Breast epithelium (tissue), 4 donors: ENCODE measurements around the gene RAMP1. TPM values are rescaled to one million over a fixed set of nuclear protein-coding genes. Genes with fewer than 3 reads are reported as not detected.

Source experiments
- DNase-seq, 2 donors: peaks; one replicate each; pipeline ENCODE4 v3.0.0-alpha.2; 2019; ENCODE audit warnings: low spot score in 2 of 2
- H3K27ac ChIP-seq, 2 donors: fragments of 200-600 bp; sonication (generic) in 1 of 2; one replicate each; pipeline ENCODE4 v1.5.1; 2016 to 2019; ENCODE audit warnings: mild to moderate bottlenecking in 1 of 2
- H3K27me3 ChIP-seq, 2 donors: fragments of 200-600 bp; sonication (generic) in 1 of 2; one replicate each; pipeline versions ENCODE4 v1.5.1 to v1.6.0; 2017 to 2019; ENCODE audit warnings: control low read depth in 1 of 2, mild to moderate bottlenecking in 1 of 2
- H3K36me3 ChIP-seq: fragments of 200-600 bp; one replicate; pipeline ENCODE4 v1.5.1; 2019
- H3K4me1 ChIP-seq, 2 donors: fragments of 200-600 bp; sonication (generic); one replicate each; pipeline ENCODE4 v1.5.1; 2016 to 2019; ENCODE audit warnings: control low read depth in 1 of 2
- H3K4me3 ChIP-seq, 3 donors: fragments of 200-600 bp; sonication (generic); 1 replicate in 2 of 3; 2 replicates in 1 of 3; pipeline ENCODE4 v1.5.1; 2016 to 2019; ENCODE audit warnings: mild to moderate bottlenecking in 3 of 3, moderate library complexity in 2 of 3
- H3K9me3 ChIP-seq, 2 donors: fragments of 200-600 bp; sonication (generic) in 1 of 2; one replicate each; pipeline ENCODE4 v1.5.1; 2016 to 2019; ENCODE audit warnings: control low read depth in 1 of 2
- POLR2A ChIP-seq: fragments of 450-650 bp; IDR thresholded peaks from one replicate; pipeline ENCODE4 v1.6.1; 2016; ENCODE audit warnings: antibody characterized with exemption, mild to moderate bottlenecking, moderate library complexity
- POLR2AphosphoS5 ChIP-seq, 3 donors: sonication (generic); formaldehyde crosslinking; IDR thresholded peaks; one replicate each; pipeline ENCODE4 v1.6.1; 2017; ENCODE audit warnings: antibody characterized with exemption in 3 of 3
- intact Hi-C: fragments of 100-400 bp; cut with DNase I; formaldehyde crosslinking; loops from one replicate; pipeline ENCODE4 v1.15.1; 2023; ENCODE audit warnings: low total_unique reads
- total RNA-seq, 3 donors: library from RNA; depleted of rRNA; stranded (reverse); fragments of >200 nt; gene quantifications; one replicate each; pipeline ENCODE4 v1.1.0, GENCODE V29; 2016
- TF ChIP-seq, protein P1 (sequence below), 3 donors: fragments of 450-650 bp; IDR thresholded peaks; one replicate each; pipeline ENCODE4 v1.5.1; 2016 to 2017; ENCODE audit warnings: antibody characterized with exemption in 3 of 3, mild to moderate bottlenecking in 3 of 3, moderate library complexity in 3 of 3

Gene RAMP1
- total RNA-seq, 3 donors from 2014 or later: 8.2 to 25.9 TPM; not detected in 1

GRCh38 chr2:237912271-237913192 is 53.1 kb downstream of the RAMP1 start:
- H3K27ac ChIP-seq: no peak overlapping the region
- no peaks in the 10 kb centered on the region for H3K36me3 ChIP-seq
- no peak for TF ChIP-seq POLR2A
- TF ChIP-seq POLR2AphosphoS5 (IDR thresholded peaks at IDR 0.05): no peak
- TF ChIP-seq, protein P1, sequence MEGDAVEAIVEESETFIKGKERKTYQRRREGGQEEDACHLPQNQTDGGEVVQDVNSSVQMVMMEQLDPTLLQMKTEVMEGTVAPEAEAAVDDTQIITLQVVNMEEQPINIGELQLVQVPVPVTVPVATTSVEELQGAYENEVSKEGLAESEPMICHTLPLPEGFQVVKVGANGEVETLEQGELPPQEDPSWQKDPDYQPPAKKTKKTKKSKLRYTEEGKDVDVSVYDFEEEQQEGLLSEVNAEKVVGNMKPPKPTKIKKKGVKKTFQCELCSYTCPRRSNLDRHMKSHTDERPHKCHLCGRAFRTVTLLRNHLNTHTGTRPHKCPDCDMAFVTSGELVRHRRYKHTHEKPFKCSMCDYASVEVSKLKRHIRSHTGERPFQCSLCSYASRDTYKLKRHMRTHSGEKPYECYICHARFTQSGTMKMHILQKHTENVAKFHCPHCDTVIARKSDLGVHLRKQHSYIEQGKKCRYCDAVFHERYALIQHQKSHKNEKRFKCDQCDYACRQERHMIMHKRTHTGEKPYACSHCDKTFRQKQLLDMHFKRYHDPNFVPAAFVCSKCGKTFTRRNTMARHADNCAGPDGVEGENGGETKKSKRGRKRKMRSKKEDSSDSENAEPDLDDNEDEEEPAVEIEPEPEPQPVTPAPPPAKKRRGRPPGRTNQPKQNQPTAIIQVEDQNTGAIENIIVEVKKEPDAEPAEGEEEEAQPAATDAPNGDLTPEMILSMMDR (IDR thresholded peaks at IDR 0.05): no peak
- no peaks in the 10 kb centered on the region for H3K9me3 ChIP-seq
- H3K27me3 ChIP-seq: no peaks in the 10 kb centered on the region
- intact Hi-C loops: loop anchor here (5.0 kb wide), 1 partner anchor 505 kb away; no protein-coding TSS in a partner anchor
- H3K4me3 ChIP-seq: no peak overlapping the region
- H3K4me1 ChIP-seq: no peaks in the 10 kb centered on the region
- DNase-seq: peak in 1 of 2 donors; percentile 48

- Histone ChIP-seq H3K4me3 (no peak overlapping the region), H3K36me3 (no peaks in the 10 kb centered on the region), H3K27me3 (no peaks in the 10 kb centered on the region), H3K27ac (no peak overlapping the region), H3K4me1 (no peaks in the 10 kb centered on the region), H3K9me3 (no peaks in the 10 kb centered on the region)
- TF ChIP-seq POLR2AphosphoS5 (IDR thresholded peaks at IDR 0.05): no peak
- TF ChIP-seq, protein P1 (IDR thresholded peaks at IDR 0.05): no peak
- no peak for TF ChIP-seq POLR2A
- peak in 1 of 2 donors; percentile 28 for DNase-seq
- intact Hi-C loops: loop anchor here (5.0 kb wide), 1 partner anchor 506 kb away; no protein-coding TSS in a partner anchor
Measured at GRCh38 chr2:237913193-237913917, 53.9 kb downstream of the RAMP1 start.

DNA sequence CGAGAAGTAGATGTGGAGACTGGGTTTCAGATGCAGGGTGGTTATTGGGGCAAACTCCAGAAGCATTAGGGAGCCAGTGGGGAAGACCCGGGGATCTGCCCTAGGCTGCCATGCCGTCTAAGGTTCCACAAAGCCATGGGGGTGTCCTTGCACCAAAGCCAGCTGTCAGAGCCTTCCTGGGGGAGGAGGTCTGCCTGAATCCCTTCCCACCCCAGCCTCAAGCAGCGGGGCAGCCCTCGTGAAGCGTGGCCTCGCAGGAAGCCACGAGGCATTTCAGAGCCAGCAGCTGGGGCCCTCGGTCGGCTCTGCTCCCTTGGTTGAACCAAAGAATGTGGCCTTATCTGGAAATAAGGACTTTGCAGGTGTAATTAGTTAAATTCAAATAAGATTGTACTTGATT is 56.2 kb downstream of the RAMP1 start:
- no peaks in the 10 kb centered on the region for H3K36me3 ChIP-seq
- no peak overlapping the region for H3K27ac ChIP-seq
- H3K4me3 ChIP-seq: no peak overlapping the region
- DNase-seq: no peak
- no peaks in the 10 kb centered on the region for H3K9me3 ChIP-seq
- no peaks in the 10 kb centered on the region for H3K27me3 ChIP-seq
- no peaks in the 10 kb centered on the region for H3K4me1 ChIP-seq
- intact Hi-C loops: no loop called here
- TF ChIP-seq, protein P1 (IDR thresholded peaks at IDR 0.05): no peak
- TF ChIP-seq POLR2AphosphoS5 (IDR thresholded peaks at IDR 0.05) (no peak), POLR2A (no peak)

GRCh38 chr2:237916296-237916695 is 56.9 kb downstream of the RAMP1 start:
- Histone ChIP-seq H3K4me1 (no peaks in the 10 kb centered on the region), H3K36me3 (no peaks in the 10 kb centered on the region), H3K27ac (no peak overlapping the region), H3K27me3 (no peaks in the 10 kb centered on the region), H3K9me3 (no peaks in the 10 kb centered on the region), H3K4me3 (no peak overlapping the region)
- intact Hi-C loops: no loop called here
- no peak for TF ChIP-seq POLR2A
- TF ChIP-seq, protein P1 (IDR thresholded peaks at IDR 0.05): no peak
- no peak for TF ChIP-seq POLR2AphosphoS5 (IDR thresholded peaks at IDR 0.05)
- DNase-seq: peak in 1 of 2 donors; percentile 10
